ENCODE results near the gene RNF149. TPM values are rescaled to one million over a fixed set of nuclear protein-coding genes. Genes with fewer than 3 reads are reported as not detected.

The RNF149 gene
- 96.8 and 101 TPM in 2 replicates for total RNA-seq (2022)
- Bru-seq, nascent RNA, result percentile 98 among the genes with signal in this experiment
- BruChase-seq, experiment 1, labeled RNA remaining after a 2-hour chase, result percentile 97 among the genes with signal in this experiment
- percentile 93 among the genes with signal in this experiment for BruChase-seq, experiment 2, labeled RNA remaining after a 6-hour chase
- long read RNA-seq, transcript RNF149-201 (7 exons, 2,458 nt), result major isoform, 175 of 209 reads
- long read RNA-seq, partial matches to known transcripts, result 16 of 209 reads
- long read RNA-seq, other reads (novel, unspliced or antisense), result 18 of 209 reads

GRCh38 chr2:101308432-101309210 is at the start of gene RNF149:
Gene RNF149, minus strand, starts transcription at chr2:101308701. Its CDS starts 113 bp downstream, at chr2:101308588.
- Mint-ChIP-seq H3K27ac (ENCODE audit: unreplicated experiment) (peak within 1 kb of the TSS; percentile 53), H3K27me3 (ENCODE audit: insufficient read depth, unreplicated experiment) (no peaks in the 10 kb centered on the region), H3K4me1 (ENCODE audit: low read depth, unreplicated experiment) (peaks cover 39% of the 10 kb centered on the region), H3K9me3 (ENCODE audit: unreplicated experiment) (no peaks in the 10 kb centered on the region), H3K4me3 (ENCODE audit: unreplicated experiment) (peak within 1 kb of the TSS; percentile 83), H3K36me3 (ENCODE audit: insufficient read depth, unreplicated experiment) (peaks cover 50% of the 10 kb centered on the region)
- no peaks in the 10 kb centered on the region for H3K36me3 ChIP-seq (ENCODE audit: control insufficient read depth, insufficient read depth, low read length)
- TF ChIP-seq, protein P1, sequence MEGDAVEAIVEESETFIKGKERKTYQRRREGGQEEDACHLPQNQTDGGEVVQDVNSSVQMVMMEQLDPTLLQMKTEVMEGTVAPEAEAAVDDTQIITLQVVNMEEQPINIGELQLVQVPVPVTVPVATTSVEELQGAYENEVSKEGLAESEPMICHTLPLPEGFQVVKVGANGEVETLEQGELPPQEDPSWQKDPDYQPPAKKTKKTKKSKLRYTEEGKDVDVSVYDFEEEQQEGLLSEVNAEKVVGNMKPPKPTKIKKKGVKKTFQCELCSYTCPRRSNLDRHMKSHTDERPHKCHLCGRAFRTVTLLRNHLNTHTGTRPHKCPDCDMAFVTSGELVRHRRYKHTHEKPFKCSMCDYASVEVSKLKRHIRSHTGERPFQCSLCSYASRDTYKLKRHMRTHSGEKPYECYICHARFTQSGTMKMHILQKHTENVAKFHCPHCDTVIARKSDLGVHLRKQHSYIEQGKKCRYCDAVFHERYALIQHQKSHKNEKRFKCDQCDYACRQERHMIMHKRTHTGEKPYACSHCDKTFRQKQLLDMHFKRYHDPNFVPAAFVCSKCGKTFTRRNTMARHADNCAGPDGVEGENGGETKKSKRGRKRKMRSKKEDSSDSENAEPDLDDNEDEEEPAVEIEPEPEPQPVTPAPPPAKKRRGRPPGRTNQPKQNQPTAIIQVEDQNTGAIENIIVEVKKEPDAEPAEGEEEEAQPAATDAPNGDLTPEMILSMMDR (IDR thresholded peaks at IDR 0.05; ENCODE audit: insufficient read depth in 1 of 2, low read depth in 1 of 2, low read length in 1 of 2, severe bottlenecking in 1 of 2, unreplicated experiment in 1 of 2), result no peak
- ChIA-PET POLR2A (interaction anchor here (0.6 to 1.1 kb wide), 11 partner anchors 9 to 519 kb away, joined by 3 to 8 read pairs (median 4); partner anchors contain the start of gene CNOT11), CTCF (interaction anchor here (0.6 to 1.0 kb wide), 3 partner anchors 34 to 78 kb away, joined by 3 to 5 read pairs (median 4); no protein-coding TSS in a partner anchor)
- peak; percentile 92 to 98 for DNase-seq
- H3K4me1 ChIP-seq, result peaks cover 40% of the 10 kb centered on the region
- intact Hi-C loops (cut with micrococcal nuclease; ENCODE audit: unreplicated experiment), result loop anchor here (5.0 kb wide), 1 partner anchor 34 kb away; no protein-coding TSS in a partner anchor
- no peaks in the 10 kb centered on the region for H3K27me3 ChIP-seq (replicated peaks; ENCODE audit: control insufficient read depth, insufficient read depth, low read length)
- H3K9me3 ChIP-seq, result no peaks in the 10 kb centered on the region
- peak within 1 kb of the TSS; percentile 97 for H3K4me3 ChIP-seq (ENCODE audit: low read depth, low read length)
- no TSS peak for BruUV-seq (replicated peaks)

DNA sequence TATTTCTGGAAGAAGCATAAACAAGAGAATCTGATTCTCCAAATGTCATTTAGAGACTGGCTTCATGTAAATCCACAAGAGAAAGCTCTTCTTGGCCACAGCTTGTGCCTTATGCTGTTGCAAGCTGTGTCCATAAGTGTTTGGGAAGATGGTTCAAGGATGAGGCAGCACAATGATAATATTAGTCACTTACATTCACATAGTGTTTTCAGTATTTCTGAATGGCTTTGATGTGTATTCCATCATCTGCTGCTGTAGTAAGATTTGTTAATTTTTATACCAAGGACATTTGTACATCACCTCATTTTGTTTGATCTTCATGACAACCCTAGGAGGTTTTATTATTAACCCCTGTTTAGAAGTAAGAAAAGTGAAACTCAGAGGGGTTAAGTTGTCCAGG is 48.9 kb upstream of the RNF149 start:
- Mint-ChIP-seq H3K9me3 (ENCODE audit: unreplicated experiment) (no peaks in the 10 kb centered on the region), H3K36me3 (ENCODE audit: insufficient read depth, unreplicated experiment) (peaks cover 55% of the 10 kb centered on the region), H3K27me3 (ENCODE audit: insufficient read depth, unreplicated experiment) (no peaks in the 10 kb centered on the region), H3K4me1 (ENCODE audit: low read depth, unreplicated experiment) (peaks cover 45% of the 10 kb centered on the region), H3K4me3 (ENCODE audit: unreplicated experiment) (no peak overlapping the region), H3K27ac (ENCODE audit: unreplicated experiment) (peak overlapping the region; percentile 76)
- Histone ChIP-seq H3K4me3 (ENCODE audit: low read depth, low read length) (no peak overlapping the region), H3K36me3 (ENCODE audit: control insufficient read depth, insufficient read depth, low read length) (no peaks in the 10 kb centered on the region), H3K4me1 (peaks cover 75% of the 10 kb centered on the region), H3K9me3 (no peaks in the 10 kb centered on the region), H3K27me3 (replicated peaks; ENCODE audit: control insufficient read depth, insufficient read depth, low read length) (no peaks in the 10 kb centered on the region)
- CTCF ChIA-PET, result interaction anchor here (1.4 to 2.3 kb wide), 3 partner anchors 8 to 30 kb away, joined by 5 to 8 read pairs (median 7); partner anchors contain the start of gene CREG2
- intact Hi-C loops (cut with micrococcal nuclease; ENCODE audit: unreplicated experiment), result no loop called here
- DNase-seq, result no peak
- POLR2A ChIA-PET, result interaction anchor here (2.0 kb wide), 1 partner anchor 49 kb away, joined by 8 read pairs; the partner anchor contains the start of gene RNF149
- TF ChIP-seq, protein P1 (IDR thresholded peaks at IDR 0.05; ENCODE audit: insufficient read depth in 1 of 2, low read depth in 1 of 2, low read length in 1 of 2, severe bottlenecking in 1 of 2, unreplicated experiment in 1 of 2), result no peak
- no TSS peak for BruUV-seq (replicated peaks)

DNA sequence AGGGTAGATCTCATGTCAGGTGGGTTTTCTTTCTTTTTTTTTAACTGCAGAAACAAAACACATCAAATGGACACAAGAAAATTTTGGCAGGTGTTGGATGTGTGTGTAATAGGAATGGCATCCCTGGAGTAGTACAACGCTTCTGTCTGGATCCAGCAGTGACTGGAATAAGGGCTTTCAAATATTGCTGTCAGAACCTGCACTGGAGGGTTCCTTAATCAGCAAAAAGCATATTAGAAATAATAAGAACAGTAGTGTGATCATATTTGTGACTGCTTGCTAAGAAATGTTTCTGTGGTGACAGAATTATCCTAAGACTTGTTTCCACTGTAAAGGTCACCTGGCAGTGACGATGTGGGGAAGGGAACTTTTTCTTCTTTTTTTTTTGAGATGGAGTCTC is 48.0 kb upstream of the RNF149 start:
- ChIA-PET POLR2A (no interaction called here), CTCF (interaction anchor here (1.1 kb wide), 1 partner anchor 14 kb away, joined by 3 read pairs; no protein-coding TSS in a partner anchor)
- H3K4me1 ChIP-seq, result peaks cover 66% of the 10 kb centered on the region
- H3K9me3 ChIP-seq, result no peaks in the 10 kb centered on the region
- Mint-ChIP-seq H3K4me3 (ENCODE audit: unreplicated experiment) (no peak overlapping the region), H3K27me3 (ENCODE audit: insufficient read depth, unreplicated experiment) (no peaks in the 10 kb centered on the region), H3K9me3 (ENCODE audit: unreplicated experiment) (no peaks in the 10 kb centered on the region), H3K4me1 (ENCODE audit: low read depth, unreplicated experiment) (peaks cover 39% of the 10 kb centered on the region), H3K27ac (ENCODE audit: unreplicated experiment) (peak overlapping the region; percentile 76), H3K36me3 (ENCODE audit: insufficient read depth, unreplicated experiment) (peaks cover 57% of the 10 kb centered on the region)
- H3K27me3 ChIP-seq (replicated peaks; ENCODE audit: control insufficient read depth, insufficient read depth, low read length), result no peaks in the 10 kb centered on the region
- H3K4me3 ChIP-seq (ENCODE audit: low read depth, low read length), result no peak overlapping the region
- H3K36me3 ChIP-seq (ENCODE audit: control insufficient read depth, insufficient read depth, low read length), result no peaks in the 10 kb centered on the region
- intact Hi-C loops (cut with micrococcal nuclease; ENCODE audit: unreplicated experiment), result no loop called here
- DNase-seq, result no peak
- TF ChIP-seq, protein P1 (IDR thresholded peaks at IDR 0.05; ENCODE audit: insufficient read depth in 1 of 2, low read depth in 1 of 2, low read length in 1 of 2, severe bottlenecking in 1 of 2, unreplicated experiment in 1 of 2), result no peak
- BruUV-seq (replicated peaks), result no TSS peak
